Right lobe of liver (tissue), 6 donors: ENCODE measurements around the gene SPIRE1. TPM values are rescaled to one million over a fixed set of nuclear protein-coding genes. Genes with fewer than 3 reads are reported as not detected.
A peak's percentile ranks its signal among the peaks of the same experiment; 100 is the strongest.

Source experiments
- ATAC-seq, 4 donors: fragments of 200-7000 bp; cut with Tn5 transposase; one replicate each; pipeline ENCODE4 v1.9.1; 2020; ENCODE audit warnings: mild to moderate bottlenecking in 4 of 4, moderate library complexity in 4 of 4
- DNase-seq, 3 donors: peaks; one replicate each; pipeline ENCODE4 v3.0.0-alpha.2; 2020
- H3K27ac ChIP-seq, 3 donors: fragments of 200-600 bp; one replicate each; pipeline ENCODE4 v1.8.0; 2022
- H3K27me3 ChIP-seq, 2 donors: fragments of 200-600 bp; one replicate each; pipeline ENCODE4 v1.8.0; 2022
- H3K36me3 ChIP-seq, 4 donors: fragments of 200-600 bp; sonication (generic) in 1 of 4; one replicate each; pipeline versions ENCODE4 v1.5.1 to v1.8.0; 2017 to 2022; ENCODE audit warnings: control low read depth in 1 of 4
- H3K4me1 ChIP-seq, 4 donors: fragments of 200-600 bp; sonication (generic) in 1 of 4; one replicate each; pipeline versions ENCODE4 v1.5.1 to v1.8.0; 2017 to 2022; ENCODE audit warnings: control low read depth in 1 of 4
- H3K4me3 ChIP-seq, 3 donors: fragments of 200-600 bp; one replicate each; pipeline ENCODE4 v1.8.0; 2022
- H3K9me3 ChIP-seq, 4 donors: fragments of 200-600 bp; sonication (generic) in 1 of 4; one replicate each; pipeline versions ENCODE4 v1.5.1 to v1.8.0; 2017 to 2022; ENCODE audit warnings: control low read depth in 1 of 4
- POLR2A ChIP-seq: fragments of 450-650 bp; IDR thresholded peaks from one replicate; pipeline ENCODE4 v1.6.1; 2017; ENCODE audit warnings: antibody characterized with exemption, mild to moderate bottlenecking
- WGBS: methylation state at CpG from one replicate; pipeline ENCODE4 v1.1.6; 2018; ENCODE audit warnings: low coverage, low lambda C conversion rate; ENCODE audit not compliant: insufficient coverage; ENCODE audit errors: missing lambda C conversion rate; 5-methylcytosine and 5-hydroxymethylcytosine counted together
- intact Hi-C, 2 donors: fragments of 100-400 bp; cut with DNase I; formaldehyde crosslinking; loops; one replicate each; pipeline versions ENCODE4 v1.11.2 to v1.14.1; 2022
- total RNA-seq, 6 experiments: library from RNA; depleted of rRNA in 2 of 6; stranded (reverse); fragments of >200 nt in 2 of 6; fragmentation: NEBNext Ultra II Directional in 3 of 6; extraction: Animal tissue kit (Norgen Biotek cat#: 25700) in 3 of 6; gene quantifications; one replicate each; pipeline versions ENCODE4 v1.1.0 to v1.2.4, GENCODE V29; 2016 to 2023
- TF ChIP-seq, protein P1 (sequence below), 4 donors: fragments of 200-600 bp in 3 of 4; fragments of 450-650 bp in 1 of 4; IDR thresholded peaks; one replicate each; pipeline versions ENCODE4 v1.5.1 to v1.8.0; 2016 to 2022; ENCODE audit warnings: antibody characterized with exemption in 4 of 4, mild to moderate bottlenecking in 2 of 4
- donor health status: DM: no; HTN: yes; CAD: no.
- donor health status: DM: no; HTN: no; CAD: no.
- donor health status: DM: no; HTN: no; CAD: no.
- donor health status: DM: no; HTN: yes; CAD: no.
- donor health status: DM: no; HTN: yes; CAD: no.

Gene SPIRE1
- total RNA-seq, 6 experiments from 2014 or later = 2.2 to 19.1 (median 7.9) TPM

- DNase-seq (no peak), ATAC-seq (no peak)
These were observed 247.8 kb downstream of the SPIRE1 start for GRCh38 chr18:12410081-12410481.

DNA sequence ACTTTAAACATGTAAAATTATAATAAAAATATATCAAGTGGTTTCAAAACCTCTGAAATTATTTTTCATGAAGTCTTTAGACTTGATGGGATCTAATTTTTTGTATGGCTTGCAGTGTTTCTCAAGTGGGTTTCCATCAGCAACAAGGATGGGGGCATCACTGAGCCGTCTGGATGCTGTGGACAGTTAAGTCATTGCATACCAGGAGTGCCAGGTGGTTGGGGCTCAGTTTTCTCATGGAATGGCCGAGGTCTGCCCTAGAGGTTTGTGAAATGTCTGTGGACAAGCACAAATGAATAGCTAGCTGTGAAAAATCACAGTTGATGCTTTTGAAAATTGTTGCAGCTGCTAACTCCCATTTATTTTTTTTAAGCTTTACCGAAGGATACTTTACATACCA, 248.4 kb downstream of the SPIRE1 start:
- WGBS = 68% methylated on average over 3 of the region's 3 CpGs
- no peak for TF ChIP-seq POLR2A
- TF ChIP-seq, protein P1, sequence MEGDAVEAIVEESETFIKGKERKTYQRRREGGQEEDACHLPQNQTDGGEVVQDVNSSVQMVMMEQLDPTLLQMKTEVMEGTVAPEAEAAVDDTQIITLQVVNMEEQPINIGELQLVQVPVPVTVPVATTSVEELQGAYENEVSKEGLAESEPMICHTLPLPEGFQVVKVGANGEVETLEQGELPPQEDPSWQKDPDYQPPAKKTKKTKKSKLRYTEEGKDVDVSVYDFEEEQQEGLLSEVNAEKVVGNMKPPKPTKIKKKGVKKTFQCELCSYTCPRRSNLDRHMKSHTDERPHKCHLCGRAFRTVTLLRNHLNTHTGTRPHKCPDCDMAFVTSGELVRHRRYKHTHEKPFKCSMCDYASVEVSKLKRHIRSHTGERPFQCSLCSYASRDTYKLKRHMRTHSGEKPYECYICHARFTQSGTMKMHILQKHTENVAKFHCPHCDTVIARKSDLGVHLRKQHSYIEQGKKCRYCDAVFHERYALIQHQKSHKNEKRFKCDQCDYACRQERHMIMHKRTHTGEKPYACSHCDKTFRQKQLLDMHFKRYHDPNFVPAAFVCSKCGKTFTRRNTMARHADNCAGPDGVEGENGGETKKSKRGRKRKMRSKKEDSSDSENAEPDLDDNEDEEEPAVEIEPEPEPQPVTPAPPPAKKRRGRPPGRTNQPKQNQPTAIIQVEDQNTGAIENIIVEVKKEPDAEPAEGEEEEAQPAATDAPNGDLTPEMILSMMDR (IDR thresholded peaks at IDR 0.05) = no peak
- no peak for DNase-seq
- H3K4me3 ChIP-seq = no peak overlapping the region
- H3K27me3 ChIP-seq = no peaks in the 10 kb centered on the region
- no peaks in the 10 kb centered on the region for H3K9me3 ChIP-seq
- no peak for ATAC-seq
- H3K4me1 ChIP-seq = peaks cover 0 to 3% (median 0%) of the 10 kb centered on the region in 4 donors
- no peak overlapping the region for H3K27ac ChIP-seq
- H3K36me3 ChIP-seq = no peaks in the 10 kb centered on the region
- intact Hi-C loops = no loop called here

More at GRCh38 chr18:12410081-12410481, 247.8 kb downstream of the SPIRE1 start:
- Histone ChIP-seq H3K36me3 (no peaks in the 10 kb centered on the region), H3K27ac (no peak overlapping the region), H3K4me1 (peaks cover 0 to 3% (median 0%) of the 10 kb centered on the region in 4 donors), H3K9me3 (no peaks in the 10 kb centered on the region), H3K4me3 (no peak overlapping the region), H3K27me3 (no peaks in the 10 kb centered on the region)
- intact Hi-C loops = no loop called here
- WGBS = 92% methylated on average over 9 of the region's 9 CpGs
- TF ChIP-seq, protein P1 (IDR thresholded peaks at IDR 0.05) = no peak
- TF ChIP-seq POLR2A = no peak

GRCh38 chr18:12408247-12408869, 249.5 kb downstream of the SPIRE1 start:
- Histone ChIP-seq H3K27ac (peak overlapping the region in 2 of 3 donors; percentile 12 to 47), H3K4me1 (peaks cover 0 to 3% (median 0%) of the 10 kb centered on the region in 4 donors), H3K4me3 (peak overlapping the region in 2 of 3 donors; percentile 41 to 50), H3K36me3 (no peaks in the 10 kb centered on the region), H3K9me3 (no peaks in the 10 kb centered on the region), H3K27me3 (no peaks in the 10 kb centered on the region)
- DNase-seq (no peak), ATAC-seq (no peak)
- TF ChIP-seq, protein P1 (IDR thresholded peaks at IDR 0.05) = no peak
- TF ChIP-seq POLR2A = no peak
- WGBS = 28% methylated on average over 9 of the region's 32 CpGs
- intact Hi-C loops = no loop called here

DNA sequence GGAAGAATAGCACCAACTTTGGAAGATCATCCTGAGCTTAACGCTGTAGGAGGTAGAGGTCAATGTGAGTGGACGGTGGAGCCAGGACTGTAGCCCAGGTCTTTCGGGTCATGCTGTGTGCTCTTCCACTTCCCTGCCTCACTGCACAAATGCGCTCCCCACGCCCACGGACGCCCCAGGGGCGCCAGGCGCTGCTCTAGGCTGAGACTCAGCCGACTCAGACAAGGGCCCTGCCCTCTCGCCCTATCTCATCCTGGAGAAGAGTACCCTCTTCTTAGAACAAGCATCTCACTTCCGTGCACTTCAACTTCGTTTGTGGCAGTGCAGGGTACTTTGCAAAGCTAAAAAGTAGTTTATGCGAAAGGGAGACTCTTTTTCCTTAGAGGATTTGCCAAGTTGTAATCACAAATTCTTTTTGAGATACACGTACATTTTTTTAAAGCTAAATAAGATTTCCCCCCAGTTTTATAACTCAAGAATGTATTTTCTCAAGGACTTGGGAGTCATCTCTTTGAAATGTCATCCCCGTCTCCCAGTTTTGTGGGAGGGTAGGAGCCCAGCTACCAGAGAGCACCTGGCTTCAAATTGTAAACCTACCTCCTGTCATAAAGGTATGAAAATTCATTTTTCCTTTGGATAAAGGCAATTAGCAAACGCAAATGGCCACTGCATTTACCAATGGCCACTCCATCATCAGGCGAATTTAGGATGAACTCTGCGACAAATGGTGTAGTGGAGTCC, 251.4 kb downstream of the SPIRE1 start:
- intact Hi-C loops = no loop called here
- no peaks in the 10 kb centered on the region for H3K27me3 ChIP-seq
- no peak overlapping the region for H3K27ac ChIP-seq
- H3K9me3 ChIP-seq = no peaks in the 10 kb centered on the region
- no peak overlapping the region for H3K4me3 ChIP-seq
- no peaks in the 10 kb centered on the region for H3K36me3 ChIP-seq
- ATAC-seq = no peak
- H3K4me1 ChIP-seq = peaks cover 0 to 3% (median 0%) of the 10 kb centered on the region in 4 donors
- no peak for TF ChIP-seq POLR2A
- TF ChIP-seq, protein P1 (IDR thresholded peaks at IDR 0.05) = no peak
- no peak for DNase-seq
- WGBS = 67% methylated on average over 10 of the region's 19 CpGs
